ENCODE measurements around the gene CCP110.
"Not testable (repeated sequence)": the region's sequence is repeated elsewhere in the genome, so short reads cannot be mapped to it uniquely, and the experiment has no call there.

Gene CCP110

GRCh38 chr16:19523184-19523558 lies 571 bp upstream of the CCP110 start:
- no peaks in the 10 kb centered on the region for H3K9me3 ChIP-seq (ENCODE audit: control insufficient read depth, low read length)
- H3K36me3 ChIP-seq (ENCODE audit: control insufficient read depth, insufficient read depth, low read length): peaks cover 9% of the 10 kb centered on the region
- peaks cover 10% of the 10 kb centered on the region for H3K4me1 ChIP-seq (ENCODE audit: control insufficient read depth, insufficient read depth, low read length, poor library complexity, severe bottlenecking)
- H3K4me3 ChIP-seq (ENCODE audit: extremely low read depth, insufficient read depth, low read length, poor library complexity, severe bottlenecking): no peak overlapping the region
- no peak overlapping the region for H3K27ac ChIP-seq (ENCODE audit: low read depth, low read length, severe bottlenecking)
- WGBS, 2 experiments (ENCODE audit: insufficient coverage in 2 of 2): 82 to 88% methylated on average over 13 to 16 of the region's 18 CpGs

DNA sequence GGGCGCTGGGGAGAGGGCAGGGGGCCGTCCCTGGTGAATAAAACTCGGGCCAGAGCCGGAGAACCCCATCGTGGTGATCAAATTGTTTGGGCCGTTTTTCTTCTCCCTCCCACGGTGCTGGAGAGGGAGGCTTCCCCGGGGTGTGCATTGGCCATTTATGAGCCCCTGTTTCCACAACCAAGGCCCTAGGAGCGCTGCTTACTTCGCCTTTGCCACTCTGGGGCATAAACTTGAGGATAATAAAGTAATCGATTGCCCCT lies 544 bp downstream of the CCP110 start:
- H3K36me3 ChIP-seq (ENCODE audit: control insufficient read depth, insufficient read depth, low read length): peaks cover 3% of the 10 kb centered on the region
- WGBS, 2 experiments (ENCODE audit: insufficient coverage in 2 of 2): 0 to 1% methylated on average over 6 to 10 of the region's 11 CpGs
- H3K9me3 ChIP-seq (ENCODE audit: control insufficient read depth, low read length): no peaks in the 10 kb centered on the region
- H3K4me1 ChIP-seq (ENCODE audit: control insufficient read depth, insufficient read depth, low read length, poor library complexity, severe bottlenecking): peaks cover 10% of the 10 kb centered on the region
- peak overlapping the region; percentile 33 for H3K27ac ChIP-seq (ENCODE audit: low read depth, low read length, severe bottlenecking)
- peak overlapping the region; percentile 92 for H3K4me3 ChIP-seq (ENCODE audit: extremely low read depth, insufficient read depth, low read length, poor library complexity, severe bottlenecking)

- Histone ChIP-seq H3K9me3 (ENCODE audit: control insufficient read depth, low read length) (no peaks in the 10 kb centered on the region), H3K27ac (ENCODE audit: low read depth, low read length, severe bottlenecking) (peak overlapping the region; percentile 33), H3K4me3 (ENCODE audit: extremely low read depth, insufficient read depth, low read length, poor library complexity, severe bottlenecking) (peak overlapping the region; percentile 92), H3K4me1 (ENCODE audit: control insufficient read depth, insufficient read depth, low read length, poor library complexity, severe bottlenecking) (peaks cover 10% of the 10 kb centered on the region), H3K36me3 (ENCODE audit: control insufficient read depth, insufficient read depth, low read length) (peaks cover 4% of the 10 kb centered on the region)
- 10 to 12% methylated on average over 13 of the region's 19 CpGs for WGBS, 2 experiments (ENCODE audit: insufficient coverage in 2 of 2)
Measured at GRCh38 chr16:19524616-19525384, 1.1 kb downstream of the CCP110 start.

DNA sequence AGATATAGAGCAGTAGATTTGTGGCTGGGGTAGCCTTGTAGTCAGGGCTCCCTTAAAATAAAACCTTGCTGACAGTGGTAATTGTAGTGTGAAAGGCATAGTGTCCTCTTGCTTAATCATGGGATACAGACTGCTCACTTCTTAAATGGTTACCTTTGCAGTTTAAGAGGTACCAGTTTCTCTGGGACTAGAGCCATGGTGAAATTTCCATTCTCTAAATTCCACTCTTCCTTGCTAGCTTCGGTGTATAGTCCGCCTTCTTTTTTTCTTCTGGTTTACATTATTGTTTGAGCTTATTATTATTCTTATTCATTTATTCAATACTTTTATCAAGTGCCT lies 1.6 kb downstream of the CCP110 start:
- Histone ChIP-seq H3K4me3 (ENCODE audit: extremely low read depth, insufficient read depth, low read length, poor library complexity, severe bottlenecking) (peak overlapping the region; percentile 92), H3K27ac (ENCODE audit: low read depth, low read length, severe bottlenecking) (no peak overlapping the region), H3K4me1 (ENCODE audit: control insufficient read depth, insufficient read depth, low read length, poor library complexity, severe bottlenecking) (peaks cover 9% of the 10 kb centered on the region), H3K36me3 (ENCODE audit: control insufficient read depth, insufficient read depth, low read length) (peaks cover 8% of the 10 kb centered on the region), H3K9me3 (ENCODE audit: control insufficient read depth, low read length) (no peaks in the 10 kb centered on the region)
- no CpG with 5 or more reads among the region's 2 CpGs for WGBS, 2 experiments (ENCODE audit: insufficient coverage in 2 of 2)

DNA sequence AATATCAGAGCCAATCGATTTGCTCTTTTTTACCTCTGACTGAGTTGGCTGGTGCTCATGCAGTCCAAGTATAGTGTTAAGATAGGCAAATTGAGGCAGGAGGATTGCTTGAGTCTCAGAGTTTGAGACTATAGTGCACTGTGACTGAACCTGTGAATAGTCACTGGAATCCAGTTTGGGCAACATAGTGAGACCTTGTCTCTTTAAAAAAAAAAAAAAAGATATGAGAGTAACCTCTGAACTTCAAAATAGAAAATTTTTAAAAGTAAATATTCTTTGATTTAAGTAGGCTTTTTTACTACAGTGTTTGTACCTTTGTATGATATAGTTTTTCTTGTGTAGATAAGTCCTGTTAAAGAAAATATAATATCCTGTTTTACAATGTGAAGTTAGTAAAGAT lies 3.4 kb downstream of the CCP110 start:
- 100% methylated on average over 1 of the region's 1 CpG; no CpG with 5 or more reads in 1 of the 2 experiments for WGBS, 2 experiments (ENCODE audit: insufficient coverage in 2 of 2)
- Histone ChIP-seq H3K9me3 (ENCODE audit: control insufficient read depth, low read length) (no peaks in the 10 kb centered on the region), H3K27ac (ENCODE audit: low read depth, low read length, severe bottlenecking) (no peak overlapping the region), H3K4me1 (ENCODE audit: control insufficient read depth, insufficient read depth, low read length, poor library complexity, severe bottlenecking) (peaks cover 5% of the 10 kb centered on the region), H3K36me3 (ENCODE audit: control insufficient read depth, insufficient read depth, low read length) (peaks cover 12% of the 10 kb centered on the region), H3K4me3 (ENCODE audit: extremely low read depth, insufficient read depth, low read length, poor library complexity, severe bottlenecking) (no peak overlapping the region)

GRCh38 chr16:19528666-19529065 lies 4.9 kb downstream of the CCP110 start:
- Histone ChIP-seq H3K36me3 (ENCODE audit: control insufficient read depth, insufficient read depth, low read length) (peaks cover 12% of the 10 kb centered on the region), H3K27ac (ENCODE audit: low read depth, low read length, severe bottlenecking) (no peak overlapping the region), H3K4me3 (ENCODE audit: extremely low read depth, insufficient read depth, low read length, poor library complexity, severe bottlenecking) (no peak overlapping the region), H3K4me1 (ENCODE audit: control insufficient read depth, insufficient read depth, low read length, poor library complexity, severe bottlenecking) (peaks cover 5% of the 10 kb centered on the region), H3K9me3 (ENCODE audit: control insufficient read depth, low read length) (no peaks in the 10 kb centered on the region)
- WGBS, 2 experiments (ENCODE audit: insufficient coverage in 2 of 2): 83 to 100% methylated on average over 2 to 3 of the region's 3 CpGs

DNA sequence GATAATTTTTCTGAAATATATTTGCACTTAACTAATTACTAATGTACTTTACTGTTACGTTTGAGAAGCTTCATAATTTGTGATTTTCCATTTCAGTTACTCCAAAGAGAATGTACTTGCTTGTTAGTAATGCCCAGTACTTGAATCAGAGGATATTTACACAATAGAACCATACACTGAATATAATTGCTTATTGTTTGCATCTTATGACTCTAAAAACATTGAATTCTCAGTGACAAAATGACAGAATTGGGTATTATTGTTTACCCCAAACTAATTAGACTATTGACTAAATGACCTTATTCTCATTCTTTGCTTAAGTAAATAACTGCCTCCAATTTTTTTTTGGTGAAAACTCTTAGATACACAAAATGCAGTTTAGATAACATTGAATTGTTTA lies 8.9 kb downstream of the CCP110 start:
- H3K27ac ChIP-seq (ENCODE audit: low read depth, low read length, severe bottlenecking): no peak overlapping the region
- H3K36me3 ChIP-seq (ENCODE audit: control insufficient read depth, insufficient read depth, low read length): peaks cover 27% of the 10 kb centered on the region
- H3K4me1 ChIP-seq (ENCODE audit: control insufficient read depth, insufficient read depth, low read length, poor library complexity, severe bottlenecking): no peaks in the 10 kb centered on the region
- no CpG with 5 or more reads among the region's 1 CpG for WGBS, 2 experiments (ENCODE audit: insufficient coverage in 2 of 2)
- no peaks in the 10 kb centered on the region for H3K9me3 ChIP-seq (ENCODE audit: control insufficient read depth, low read length)
- no peak overlapping the region for H3K4me3 ChIP-seq (ENCODE audit: extremely low read depth, insufficient read depth, low read length, poor library complexity, severe bottlenecking)

DNA sequence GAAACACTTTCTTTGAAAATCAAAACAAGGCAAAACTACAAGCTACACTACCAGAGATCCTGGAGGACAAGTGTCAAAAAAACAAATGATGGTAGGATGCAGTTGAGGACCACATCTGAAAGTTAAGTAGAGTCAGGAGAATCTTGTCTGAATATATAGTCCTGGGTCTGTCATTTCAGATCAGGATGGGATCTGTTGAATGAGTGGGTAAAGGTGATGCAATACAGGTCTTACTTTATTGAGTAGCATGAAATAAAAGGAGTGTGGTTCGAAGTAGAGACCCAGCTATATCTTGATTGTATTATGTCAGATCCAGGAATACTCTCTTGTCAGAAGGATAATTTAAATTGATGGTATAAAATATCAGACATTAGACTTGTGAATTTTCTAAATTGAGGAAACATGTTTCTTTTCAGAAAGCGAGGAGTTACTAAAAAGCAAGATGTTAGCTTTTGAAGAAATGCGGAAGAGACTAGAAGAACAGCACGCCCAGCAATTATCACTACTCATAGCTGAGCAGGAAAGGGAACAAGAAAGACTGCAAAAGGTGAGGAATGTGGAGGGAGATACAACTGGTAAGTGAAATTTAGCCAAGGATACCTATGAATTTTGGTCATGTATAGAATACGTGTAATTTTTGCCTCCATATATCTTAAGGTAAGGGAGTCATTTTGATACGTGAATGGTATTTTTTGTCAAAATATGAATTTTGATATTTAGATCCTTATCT lies 16.7 kb downstream of the CCP110 start:
- 91 to 100% methylated on average over 4 of the region's 6 CpGs for WGBS, 2 experiments (ENCODE audit: insufficient coverage in 2 of 2)
- Histone ChIP-seq H3K9me3 (ENCODE audit: control insufficient read depth, low read length) (no peaks in the 10 kb centered on the region), H3K4me3 (ENCODE audit: extremely low read depth, insufficient read depth, low read length, poor library complexity, severe bottlenecking) (no peak overlapping the region), H3K4me1 (ENCODE audit: control insufficient read depth, insufficient read depth, low read length, poor library complexity, severe bottlenecking) (no peaks in the 10 kb centered on the region), H3K27ac (ENCODE audit: low read depth, low read length, severe bottlenecking) (no peak overlapping the region), H3K36me3 (ENCODE audit: control insufficient read depth, insufficient read depth, low read length) (peaks cover 68% of the 10 kb centered on the region)

GRCh38 chr16:19542138-19542821 lies 18.5 kb downstream of the CCP110 start:
- Histone ChIP-seq H3K36me3 (ENCODE audit: control insufficient read depth, insufficient read depth, low read length) (peaks cover 53% of the 10 kb centered on the region), H3K4me3 (ENCODE audit: extremely low read depth, insufficient read depth, low read length, poor library complexity, severe bottlenecking) (no peak overlapping the region), H3K27ac (ENCODE audit: low read depth, low read length, severe bottlenecking) (no peak overlapping the region), H3K9me3 (ENCODE audit: control insufficient read depth, low read length) (no peaks in the 10 kb centered on the region), H3K4me1 (ENCODE audit: control insufficient read depth, insufficient read depth, low read length, poor library complexity, severe bottlenecking) (no peaks in the 10 kb centered on the region)
- 86% methylated on average over 1 of the region's 3 CpGs; no CpG with 5 or more reads in 1 of the 2 experiments for WGBS, 2 experiments (ENCODE audit: insufficient coverage in 2 of 2)

DNA sequence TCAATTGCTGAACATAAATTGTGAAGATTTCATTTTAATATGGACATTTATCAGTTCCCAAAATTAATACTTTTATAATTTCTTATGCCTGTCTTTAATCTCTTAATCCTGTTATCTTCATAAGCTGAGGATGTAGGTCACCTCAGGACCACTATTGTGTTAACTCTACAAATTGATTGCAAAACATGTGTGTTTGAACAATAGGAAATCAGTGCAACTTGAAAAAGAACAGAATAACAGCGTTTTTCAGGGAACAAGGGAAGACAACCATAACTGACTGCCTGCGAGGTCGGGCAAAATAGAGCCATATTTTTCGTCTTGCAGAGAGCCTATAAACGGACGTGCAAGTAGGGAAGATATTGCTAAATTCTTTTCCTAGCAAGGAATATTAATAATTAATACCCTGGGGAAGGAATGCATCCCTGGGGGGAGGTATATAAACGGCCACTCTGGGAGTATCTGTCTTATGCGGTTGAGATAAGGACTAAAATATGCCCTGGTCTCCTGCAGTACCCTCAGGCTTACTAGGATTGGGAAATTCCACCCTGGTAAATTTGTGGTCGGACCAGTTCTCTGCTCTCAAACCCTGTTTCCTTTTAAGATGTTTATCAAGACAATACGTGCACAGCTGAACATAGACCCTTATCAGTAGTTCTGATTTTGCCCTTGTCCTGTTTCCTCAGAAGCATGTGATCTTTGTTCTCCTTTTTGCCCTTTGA lies 19.7 kb downstream of the CCP110 start:
- not testable (repeated sequence) for H3K27ac ChIP-seq (ENCODE audit: low read depth, low read length, severe bottlenecking); H3K4me3 ChIP-seq (ENCODE audit: extremely low read depth, insufficient read depth, low read length, poor library complexity, severe bottlenecking); H3K9me3 ChIP-seq (ENCODE audit: control insufficient read depth, low read length); H3K4me1 ChIP-seq (ENCODE audit: control insufficient read depth, insufficient read depth, low read length, poor library complexity, severe bottlenecking)
- 92 to 96% methylated on average over 6 to 7 of the region's 10 CpGs for WGBS, 2 experiments (ENCODE audit: insufficient coverage in 2 of 2)
- peaks cover 50% of the 10 kb centered on the region for H3K36me3 ChIP-seq (ENCODE audit: control insufficient read depth, insufficient read depth, low read length)

All from mesodermal cell (in vitro differentiated cells).